GM19193 (cell line): ENCODE measurements around the gene ADCY3.

ENCODE experiments used
- POLR2A ChIP-seq: IDR thresholded peaks from 4 replicates; pipeline ENCODE4 v1.6.1; 2011; ENCODE audit not compliant: insufficient read depth, insufficient read length; ENCODE audit errors: extremely low read depth

The ADCY3 gene

GRCh38 chr2:24935145-24935544 lies 15.1 kb upstream of the ADCY3 start:
- no peak for TF ChIP-seq POLR2A

DNA sequence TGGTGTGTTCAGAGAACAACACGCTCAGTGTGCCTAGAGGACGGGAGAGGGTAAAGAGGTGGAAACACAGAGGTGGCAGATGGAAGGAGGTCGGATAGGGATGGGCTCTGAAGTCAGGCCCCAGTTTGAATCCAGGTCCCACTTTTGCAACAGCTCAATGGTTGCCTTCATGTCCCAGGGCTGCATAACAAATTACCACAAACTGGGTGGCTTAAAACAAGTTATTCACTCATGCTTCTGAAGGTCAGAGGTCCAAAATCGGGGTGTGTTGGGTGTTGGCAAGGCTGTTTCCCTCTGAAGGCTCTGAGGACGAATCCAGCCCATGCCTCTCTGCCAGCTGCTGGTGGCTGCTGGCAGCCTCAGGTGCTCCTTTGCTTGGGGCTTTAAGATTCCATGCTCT lies 12.7 kb upstream of the ADCY3 start:
- no peak for TF ChIP-seq POLR2A

- no peak for TF ChIP-seq POLR2A
Observed at GRCh38 chr2:24930768-24931167, 10.7 kb upstream of the ADCY3 start.

DNA sequence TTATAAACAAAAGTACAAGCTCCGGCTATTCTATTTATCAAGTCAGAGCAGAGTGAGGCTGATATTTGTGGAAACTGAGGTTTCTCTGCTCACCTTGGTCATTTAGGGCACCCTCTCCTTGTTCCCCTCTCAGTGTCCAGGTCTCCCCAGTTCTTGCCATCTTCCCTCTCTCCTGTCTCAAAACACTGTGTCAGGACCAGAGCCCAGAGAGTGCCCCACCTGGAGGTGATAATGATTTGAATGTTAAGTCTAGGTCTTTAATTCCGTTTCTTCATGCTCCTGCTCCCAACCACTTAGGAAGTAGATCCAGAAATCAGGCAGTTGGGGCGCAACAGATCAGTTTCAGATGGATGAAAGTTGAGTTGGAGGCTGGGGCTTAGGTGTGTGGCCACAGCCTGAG lies 9.2 kb upstream of the ADCY3 start:
- no peak for TF ChIP-seq POLR2A

DNA sequence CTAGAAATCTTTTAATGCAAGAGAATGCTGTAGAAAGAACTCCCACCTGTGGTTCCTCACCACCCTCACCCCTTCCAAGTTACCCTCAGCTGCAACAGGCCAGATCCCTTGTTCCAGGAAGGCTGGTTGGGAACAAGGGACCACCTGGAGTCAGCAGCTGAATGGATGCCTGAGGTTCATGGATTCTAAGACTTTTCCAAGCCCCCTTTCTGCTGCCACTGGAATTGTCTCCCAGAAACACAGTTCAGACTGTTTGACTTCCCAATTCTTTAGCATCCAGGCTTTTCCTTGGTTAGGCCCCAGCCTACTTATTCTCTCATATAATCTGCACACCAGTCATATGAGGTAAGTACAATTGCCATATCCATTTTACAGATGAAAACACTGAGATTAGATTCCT lies 8.0 kb upstream of the ADCY3 start:
- no peak for TF ChIP-seq POLR2A

DNA sequence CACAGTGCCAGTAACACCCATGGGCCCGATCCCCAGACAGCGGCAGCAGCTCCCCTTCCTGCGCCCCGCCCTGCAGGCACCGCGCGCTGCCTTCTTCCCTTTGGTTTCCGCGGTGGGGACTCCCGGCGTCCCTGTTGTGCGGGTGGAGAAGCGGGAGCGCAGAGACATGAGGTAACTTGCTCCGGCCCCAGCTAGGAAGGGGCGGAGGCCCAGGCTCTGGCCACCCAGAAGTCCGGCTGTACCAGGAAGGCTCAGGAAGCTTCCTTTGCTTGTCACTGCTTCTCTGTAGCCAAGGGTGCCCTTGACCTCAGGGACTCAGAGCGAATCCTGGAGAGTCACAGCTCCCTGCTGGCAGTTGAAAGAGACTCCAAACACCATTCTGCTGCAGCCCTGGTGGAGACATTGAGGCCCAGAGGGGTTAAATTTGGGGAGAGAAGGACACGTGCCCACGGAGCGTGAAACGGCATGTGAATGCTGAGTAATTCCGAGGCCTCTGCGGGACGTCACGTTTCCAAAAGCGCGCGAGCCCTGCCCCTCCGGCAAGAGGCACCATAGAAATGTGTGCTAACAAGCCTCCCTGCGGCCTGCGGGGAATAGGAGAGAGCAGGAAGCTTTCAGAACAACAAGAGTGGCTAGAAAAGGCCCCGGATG lies 6.7 kb upstream of the ADCY3 start:
- TF ChIP-seq POLR2A = no peak

DNA sequence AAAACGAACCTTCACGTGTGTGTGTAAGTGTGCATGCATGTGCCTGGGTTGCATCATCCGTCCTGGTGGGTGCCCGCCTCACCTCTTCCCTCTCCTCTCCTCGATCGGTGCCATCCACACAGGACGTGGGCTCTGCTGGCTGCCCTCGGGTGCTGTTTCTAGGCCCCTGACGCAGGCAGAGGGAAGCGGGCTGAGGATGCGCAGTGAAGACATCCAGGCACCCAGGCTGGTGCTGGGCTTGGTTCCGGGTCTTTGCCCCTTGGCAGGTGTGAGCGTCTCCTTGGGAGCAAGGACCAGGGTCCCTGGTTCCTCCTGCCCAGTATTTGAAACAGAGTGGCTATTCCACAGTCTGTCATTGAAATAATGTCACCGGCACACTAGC lies 6.2 kb upstream of the ADCY3 start:
- no peak for TF ChIP-seq POLR2A

DNA sequence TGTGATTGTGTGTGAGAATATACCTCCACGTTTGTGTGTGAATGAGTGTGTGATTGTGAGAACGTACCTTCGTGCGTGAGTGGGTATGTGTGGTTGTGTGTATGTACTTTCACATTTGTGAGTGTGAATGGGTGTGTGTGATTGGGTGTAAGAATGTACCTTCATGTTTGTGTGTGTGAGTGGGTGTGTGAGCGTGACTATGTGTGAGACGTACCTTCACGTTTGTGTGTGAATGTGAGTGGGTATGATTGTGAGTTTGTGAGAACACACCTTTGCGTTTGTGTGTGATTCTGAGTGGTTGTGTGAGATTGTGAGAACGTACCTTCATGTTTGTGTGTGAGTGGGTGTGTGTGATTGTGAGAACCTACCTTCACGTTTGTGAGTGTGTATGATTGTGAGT lies 5.8 kb upstream of the ADCY3 start:
- no peak for TF ChIP-seq POLR2A

- no peak for TF ChIP-seq POLR2A
Observed at GRCh38 chr2:24924732-24925131, 4.7 kb upstream of the ADCY3 start.

- no peak for TF ChIP-seq POLR2A
Observed at GRCh38 chr2:24924266-24924665, 4.2 kb upstream of the ADCY3 start.

DNA sequence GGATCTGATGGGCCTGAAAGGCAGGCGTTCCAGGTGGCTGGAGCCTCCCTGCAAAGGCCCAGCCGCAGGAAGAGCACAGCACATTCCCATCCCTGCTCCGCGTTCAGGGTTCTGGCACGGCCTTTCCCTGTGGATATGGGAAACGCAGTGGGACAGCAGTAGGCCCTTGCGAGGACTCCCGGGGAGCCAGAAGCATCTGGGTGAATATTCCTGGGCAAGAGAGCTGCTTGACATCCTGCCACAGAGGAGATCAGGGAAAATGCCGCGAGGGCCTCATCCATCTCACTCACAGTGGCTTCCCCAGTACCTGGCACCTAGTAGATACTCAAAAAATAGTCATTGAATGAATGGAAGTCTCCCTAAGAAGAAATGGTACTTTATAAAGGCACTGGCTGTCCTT lies 3.1 kb upstream of the ADCY3 start:
- TF ChIP-seq POLR2A = no peak

DNA sequence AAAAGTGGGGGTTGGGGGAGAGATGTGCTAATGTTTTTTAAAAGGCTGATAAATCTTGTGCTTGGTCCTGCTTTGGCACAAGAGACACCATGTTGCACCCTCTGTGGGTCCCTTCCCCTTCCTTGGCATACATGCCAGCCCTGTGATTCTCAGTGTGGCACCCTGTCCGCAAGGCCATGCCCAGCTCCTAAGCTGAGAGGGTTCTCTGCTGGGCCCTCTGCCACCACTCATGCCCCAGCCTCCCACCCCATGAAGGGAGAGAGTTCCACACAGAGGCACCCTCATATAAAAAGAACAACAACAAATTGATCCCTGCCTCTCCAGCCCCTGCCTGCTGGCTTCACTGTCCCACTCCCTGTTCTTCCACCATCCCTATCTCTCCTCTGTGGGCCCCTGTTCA lies 2.5 kb upstream of the ADCY3 start:
- TF ChIP-seq POLR2A = no peak

- no peak for TF ChIP-seq POLR2A
Observed at GRCh38 chr2:24920809-24921441, 888 bp upstream of the ADCY3 start.

DNA sequence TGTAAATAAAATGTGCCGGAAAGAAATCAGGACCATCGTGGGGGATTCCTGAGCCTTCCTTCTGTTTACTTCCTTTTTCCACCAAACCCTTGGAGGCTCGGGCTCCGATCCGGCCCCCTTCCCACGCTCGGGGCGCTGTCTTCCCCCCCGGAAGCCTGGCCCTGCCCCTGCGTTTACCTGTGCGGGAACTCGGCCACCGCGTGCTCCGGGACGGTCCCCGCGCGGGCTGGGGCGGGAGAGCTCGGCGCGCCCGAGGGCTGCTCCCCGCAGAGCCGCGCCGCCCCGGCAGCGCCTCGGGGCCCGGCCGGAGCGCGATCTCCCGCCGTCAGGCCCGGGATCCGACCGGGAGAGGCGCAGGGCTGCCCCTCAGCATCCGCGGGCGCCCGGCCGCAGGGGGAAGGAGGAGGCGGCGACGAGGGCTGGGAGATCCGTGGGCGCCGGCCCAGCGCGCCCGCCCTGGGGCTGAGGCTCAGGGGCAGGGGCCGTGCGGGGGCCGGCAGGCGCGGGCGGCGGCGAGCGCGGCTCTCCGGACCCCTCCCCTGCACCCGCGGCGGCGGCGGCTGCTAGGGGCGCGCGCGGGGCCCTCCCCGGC lies 435 bp downstream of the ADCY3 start:
- TF ChIP-seq POLR2A = no peak

DNA sequence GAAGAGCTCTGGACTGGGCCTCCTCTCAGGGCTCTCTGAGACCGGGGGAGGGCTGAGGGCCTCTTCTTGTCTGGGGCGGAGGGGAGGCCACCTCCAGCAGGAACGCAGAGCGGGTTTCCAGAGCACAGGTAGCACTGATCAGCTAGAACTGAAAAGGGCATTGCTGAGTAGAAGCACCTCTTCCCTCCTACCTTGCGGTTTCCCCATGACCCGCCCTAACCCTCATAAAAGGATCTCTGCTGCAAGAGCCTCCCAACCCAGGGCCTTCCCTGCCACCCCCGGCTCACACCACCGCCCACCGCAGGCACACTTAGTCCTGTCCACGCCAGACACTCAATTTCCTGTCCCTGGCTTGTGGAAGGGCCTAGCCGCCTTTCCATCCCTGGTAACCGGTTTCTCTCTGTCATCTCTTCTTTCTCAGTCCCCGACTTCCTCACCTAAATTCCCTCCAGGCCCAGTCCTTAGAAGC lies 966 bp downstream of the ADCY3 start:
- no peak for TF ChIP-seq POLR2A

- no peak for TF ChIP-seq POLR2A
Observed at GRCh38 chr2:24918326-24919036, 1.6 kb downstream of the ADCY3 start.
